MCF 10A (cell line): ENCODE measurements around the gene KIAA1328. TPM values are rescaled to one million over a fixed set of nuclear protein-coding genes. Genes with fewer than 3 reads are reported as not detected.

Experiments used
- total RNA-seq: library from RNA; stranded (reverse); gene quantifications from 2 replicates; pipeline ENCODE4 v1.2.3, GENCODE V29; 2022

The KIAA1328 gene
- total RNA-seq, 1 experiment from 2014 or later = 4.1 TPM

Other genes with a start within 250 kb of the KIAA1328 start
- 36.5 and 40.9 TPM in 2 replicates for gene TPGS2, start 125 bp upstream of the KIAA1328 start, total RNA-seq